Right atrium auricular region (tissue), 2 donors: ENCODE data around the gene ITGB7. TPM values are rescaled to one million over a fixed set of nuclear protein-coding genes. Genes with fewer than 3 reads are reported as not detected.
A peak's percentile ranks its signal among the peaks of the same experiment; 100 is the strongest.

Experiments
- DNase-seq: peaks from one replicate; pipeline ENCODE4 v3.0.0-alpha.2; 2019; ENCODE audit warnings: low spot score
- H3K27ac ChIP-seq, 2 donors: fragments of 200-600 bp; sonication (generic); 1 replicate in 1 of 2; 2 replicates in 1 of 2; pipeline ENCODE4 v1.5.1; 2016 to 2019
- H3K27me3 ChIP-seq, 2 donors: fragments of 200-600 bp; sonication (generic); one replicate each; pipeline versions ENCODE4 v1.5.1 to v1.6.0; 2017 to 2019
- H3K36me3 ChIP-seq: fragments of 200-600 bp; sonication (generic); one replicate; pipeline ENCODE4 v1.5.1; 2016
- H3K4me1 ChIP-seq, 2 donors: fragments of 200-600 bp; sonication (generic); one replicate each; pipeline versions ENCODE4 v1.5.1 to v1.6.0; 2017 to 2019
- H3K4me3 ChIP-seq, 2 donors: fragments of 200-600 bp; sonication (generic); 1 replicate in 1 of 2; 2 replicates in 1 of 2; pipeline ENCODE4 v1.5.1; 2017 to 2019; ENCODE audit warnings: mild to moderate bottlenecking in 1 of 2, moderate library complexity in 1 of 2
- H3K9me3 ChIP-seq, 2 donors: fragments of 200-600 bp; sonication (generic); one replicate each; pipeline ENCODE4 v1.5.1; 2019
- total RNA-seq, 2 donors: library from RNA; depleted of rRNA; stranded (reverse); fragments of >200 nt; gene quantifications; one replicate each; pipeline ENCODE4 v1.1.0, GENCODE V29; 2016
- TF ChIP-seq, protein P1 (sequence below), 2 donors: fragments of 200-600 bp; sonication (generic); IDR thresholded peaks; one replicate each; pipeline ENCODE4 v1.5.1; 2019; ENCODE audit warnings: antibody characterized with exemption in 2 of 2

ITGB7 gene
- total RNA-seq, 2 donors from 2014 or later, result 0.47 TPM; not detected in 1

DNA sequence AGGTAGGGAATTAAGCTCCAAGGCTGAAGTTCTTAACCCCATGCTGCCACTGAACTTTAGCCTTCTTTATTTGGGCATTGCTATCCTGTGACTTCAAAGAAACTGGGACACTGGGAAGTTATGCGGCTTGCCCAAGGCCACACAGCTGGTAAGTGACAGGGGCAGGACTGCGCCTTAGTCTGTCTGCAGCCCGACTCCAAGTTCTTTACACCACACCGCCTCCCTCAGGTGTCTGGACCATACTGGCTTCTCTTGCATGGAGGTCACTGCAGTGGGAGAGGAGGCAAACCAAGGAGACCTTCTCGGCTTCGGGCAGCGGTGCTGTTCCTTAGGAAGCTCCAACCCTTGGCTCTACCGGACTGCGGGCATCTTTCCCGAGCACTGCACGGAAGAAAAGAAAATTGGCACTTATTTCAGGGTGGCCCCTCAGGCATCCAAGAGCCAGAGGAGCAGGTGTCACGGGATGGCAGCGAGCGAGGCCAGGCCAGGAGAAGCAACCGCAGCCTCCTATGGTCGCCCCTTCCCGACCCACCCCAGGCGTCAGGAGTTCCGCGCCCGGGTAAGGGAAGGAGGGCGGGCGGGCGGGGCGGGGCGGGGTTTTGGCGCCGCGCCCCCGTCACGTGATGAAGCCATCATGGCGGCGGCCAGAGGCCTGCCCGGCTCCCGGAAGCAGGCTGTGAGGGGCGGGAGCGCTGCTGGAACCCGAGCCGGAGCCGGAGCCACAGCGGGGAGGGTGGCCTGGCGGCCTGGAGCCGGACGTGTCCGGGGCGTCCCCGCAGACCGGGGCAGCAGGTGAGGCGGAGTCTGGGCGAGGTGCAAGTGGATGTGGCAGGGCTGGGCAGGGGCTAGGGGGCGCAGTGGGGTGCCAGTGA lies 44.7 kb upstream of the ITGB7 start:
- Histone ChIP-seq H3K36me3 (peaks cover 5% of the 10 kb centered on the region), H3K9me3 (no peaks in the 10 kb centered on the region)
- TF ChIP-seq, protein P1, sequence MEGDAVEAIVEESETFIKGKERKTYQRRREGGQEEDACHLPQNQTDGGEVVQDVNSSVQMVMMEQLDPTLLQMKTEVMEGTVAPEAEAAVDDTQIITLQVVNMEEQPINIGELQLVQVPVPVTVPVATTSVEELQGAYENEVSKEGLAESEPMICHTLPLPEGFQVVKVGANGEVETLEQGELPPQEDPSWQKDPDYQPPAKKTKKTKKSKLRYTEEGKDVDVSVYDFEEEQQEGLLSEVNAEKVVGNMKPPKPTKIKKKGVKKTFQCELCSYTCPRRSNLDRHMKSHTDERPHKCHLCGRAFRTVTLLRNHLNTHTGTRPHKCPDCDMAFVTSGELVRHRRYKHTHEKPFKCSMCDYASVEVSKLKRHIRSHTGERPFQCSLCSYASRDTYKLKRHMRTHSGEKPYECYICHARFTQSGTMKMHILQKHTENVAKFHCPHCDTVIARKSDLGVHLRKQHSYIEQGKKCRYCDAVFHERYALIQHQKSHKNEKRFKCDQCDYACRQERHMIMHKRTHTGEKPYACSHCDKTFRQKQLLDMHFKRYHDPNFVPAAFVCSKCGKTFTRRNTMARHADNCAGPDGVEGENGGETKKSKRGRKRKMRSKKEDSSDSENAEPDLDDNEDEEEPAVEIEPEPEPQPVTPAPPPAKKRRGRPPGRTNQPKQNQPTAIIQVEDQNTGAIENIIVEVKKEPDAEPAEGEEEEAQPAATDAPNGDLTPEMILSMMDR (IDR thresholded peaks at IDR 0.05), result peak; percentile 17 to 62

DNA sequence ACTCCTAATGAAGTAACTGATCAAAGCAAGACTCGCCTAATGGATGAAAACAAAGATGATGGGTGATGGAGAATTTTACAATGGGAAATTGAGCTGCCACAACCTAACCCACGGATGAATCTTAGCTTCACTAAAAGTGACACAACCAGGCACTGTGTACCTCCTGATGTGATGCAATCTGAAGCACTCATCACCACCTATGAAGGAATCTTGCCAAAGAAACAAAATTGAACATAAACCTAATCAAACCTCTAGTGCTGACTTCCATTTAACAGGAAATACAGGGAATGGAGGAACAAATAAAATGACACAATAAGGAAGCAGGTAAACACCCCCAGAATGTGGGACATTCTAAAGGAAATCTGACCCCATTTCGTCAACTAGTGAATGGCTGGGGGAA lies 38.2 kb upstream of the ITGB7 start:
- TF ChIP-seq, protein P1 (IDR thresholded peaks at IDR 0.05), result no peak
- Histone ChIP-seq H3K27me3 (no peaks in the 10 kb centered on the region), H3K4me3 (no peak overlapping the region), H3K27ac (no peak overlapping the region), H3K4me1 (no peaks in the 10 kb centered on the region), H3K9me3 (no peaks in the 10 kb centered on the region), H3K36me3 (no peaks in the 10 kb centered on the region)
- DNase-seq, result no peak

More for the DNA sequence above, 44.7 kb upstream of the ITGB7 start:
- H3K4me1 ChIP-seq, result peaks cover 0 to 30% of the 10 kb centered on the region in 2 donors
- H3K27ac ChIP-seq, result peak overlapping the region; percentile 86 to 89
- peak overlapping the region; percentile 82 to 94 for H3K4me3 ChIP-seq
- peak; percentile 78 for DNase-seq
- no peaks in the 10 kb centered on the region for H3K27me3 ChIP-seq

DNA sequence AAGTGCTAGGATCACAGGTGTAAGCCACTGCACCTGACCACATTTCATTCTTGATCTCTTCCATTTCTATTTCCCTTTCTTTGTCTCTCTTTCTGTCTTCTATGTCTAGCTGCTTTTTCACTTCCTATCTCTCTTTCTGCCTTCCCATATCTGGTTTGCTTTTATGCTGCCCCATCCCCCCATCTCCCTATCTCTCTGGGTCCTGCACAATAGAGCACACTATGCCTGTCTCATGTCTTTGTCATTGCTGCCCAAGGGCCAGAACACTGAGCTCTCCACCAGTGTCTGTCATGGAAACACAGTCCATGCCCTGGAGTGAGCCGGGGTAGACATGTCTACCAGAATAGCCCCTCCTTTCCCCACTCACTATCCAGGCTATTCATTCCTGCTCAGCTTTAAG lies 37.3 kb upstream of the ITGB7 start:
- TF ChIP-seq, protein P1 (IDR thresholded peaks at IDR 0.05), result no peak
- Histone ChIP-seq H3K4me1 (no peaks in the 10 kb centered on the region), H3K9me3 (no peaks in the 10 kb centered on the region), H3K4me3 (no peak overlapping the region), H3K36me3 (no peaks in the 10 kb centered on the region), H3K27me3 (no peaks in the 10 kb centered on the region), H3K27ac (no peak overlapping the region)
- no peak for DNase-seq

DNA sequence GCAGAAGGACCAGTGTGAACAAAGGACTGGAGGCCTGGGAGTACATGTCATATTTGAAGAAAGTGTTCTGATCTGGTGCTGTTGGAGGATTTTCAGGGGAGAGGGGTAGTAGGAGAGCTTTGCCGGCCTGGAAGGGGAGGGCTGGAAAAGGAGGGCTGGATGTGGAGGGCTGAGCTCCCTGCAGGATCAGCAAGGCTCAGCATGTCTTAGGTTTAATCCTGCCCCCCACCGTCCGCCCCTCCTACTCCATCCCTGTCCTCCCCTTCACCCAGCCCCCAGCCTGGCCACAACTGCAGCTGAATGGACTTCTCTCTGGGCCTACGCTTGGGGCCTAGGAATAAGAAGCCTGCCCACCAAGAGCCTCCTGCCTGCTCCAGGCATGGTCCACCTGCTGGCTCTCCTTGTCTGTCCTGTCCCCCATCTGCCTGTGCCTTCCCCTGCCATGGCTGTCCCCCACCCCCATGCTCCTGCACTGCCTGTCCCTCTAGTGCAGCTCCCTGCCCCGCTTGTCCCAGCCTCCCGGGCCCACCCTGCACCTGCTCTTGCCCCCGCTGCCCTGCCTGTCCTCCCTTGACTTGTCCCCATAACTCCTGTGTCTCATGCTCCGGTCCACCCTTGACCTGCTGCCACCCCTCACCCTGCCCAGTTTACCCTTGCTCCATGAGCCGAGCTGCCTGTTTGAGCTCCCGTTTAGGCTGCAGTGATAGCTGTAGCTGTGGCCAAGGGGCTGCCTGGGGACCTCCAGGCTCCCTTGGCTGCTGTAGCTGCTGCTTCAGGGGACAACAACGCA lies 34.8 kb upstream of the ITGB7 start:
- H3K36me3 ChIP-seq, result no peaks in the 10 kb centered on the region
- no peaks in the 10 kb centered on the region for H3K9me3 ChIP-seq
- no peak for DNase-seq
- no peak overlapping the region for H3K27ac ChIP-seq
- TF ChIP-seq, protein P1 (IDR thresholded peaks at IDR 0.05), result no peak
- H3K27me3 ChIP-seq, result no peaks in the 10 kb centered on the region
- H3K4me3 ChIP-seq, result no peak overlapping the region
- H3K4me1 ChIP-seq, result no peaks in the 10 kb centered on the region

DNA sequence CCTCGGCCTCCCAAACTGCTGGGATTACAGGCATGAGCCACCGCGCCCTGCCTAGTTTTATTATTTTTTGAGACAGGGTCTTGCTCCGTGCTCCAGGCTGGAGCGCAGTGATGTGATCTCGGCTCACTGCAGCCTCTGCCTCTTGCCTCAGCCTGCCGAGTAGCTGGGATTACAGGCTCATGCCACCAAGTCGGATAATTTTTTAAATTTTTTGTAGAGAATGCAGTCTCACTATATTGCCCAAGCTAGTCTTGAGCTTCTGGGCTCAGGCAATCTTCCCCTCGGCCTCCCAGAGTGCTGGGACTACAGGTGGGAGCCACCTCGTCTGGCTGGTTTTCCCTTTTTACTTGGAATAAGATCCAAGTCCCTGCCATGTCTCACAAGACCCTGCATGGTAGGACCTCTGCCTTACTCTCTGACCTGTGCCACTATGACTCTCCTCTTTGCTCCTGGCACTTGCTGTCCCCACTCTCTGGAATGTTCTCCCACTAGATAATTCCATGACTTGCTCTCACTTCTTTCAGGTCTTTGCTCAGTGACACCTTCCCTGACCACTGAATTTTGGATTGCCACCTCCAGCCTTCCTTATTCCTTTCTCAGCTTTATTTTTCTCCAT lies 32.7 kb upstream of the ITGB7 start:
- Histone ChIP-seq H3K4me1 (no peaks in the 10 kb centered on the region), H3K27me3 (no peaks in the 10 kb centered on the region), H3K36me3 (no peaks in the 10 kb centered on the region), H3K27ac (no peak overlapping the region), H3K9me3 (no peaks in the 10 kb centered on the region), H3K4me3 (no peak overlapping the region)
- no peak for DNase-seq
- TF ChIP-seq, protein P1 (IDR thresholded peaks at IDR 0.05), result no peak
